ENCODE measurements around the gene DMAP1. TPM values are rescaled to one million over a fixed set of nuclear protein-coding genes. Genes with fewer than 3 reads are reported as not detected.

Gene DMAP1
- total and polyA plus RNA-seq, 2 experiments from 2014 or later = 32.6 to 40.0 TPM

- TF ChIP-seq ZNF462 (CRISPR knock-in tag; IDR thresholded peaks at IDR 0.05) (no peak), REST (IDR thresholded peaks at IDR 0.05; ENCODE audit: unreplicated experiment) (no peak), STAT1 (IDR thresholded peaks at IDR 0.05; ENCODE audit: unreplicated experiment) (no peak), ETS1 (IDR thresholded peaks at IDR 0.05) (no peak)
Observed at GRCh38 chr1:44259090-44259489, 45.8 kb downstream of the DMAP1 start (continued).

Data from GM23338 (cell line).